SK-N-SH (cell line): Measurements from ENCODE around the gene MOK. TPM values are rescaled to one million over a fixed set of nuclear protein-coding genes. Genes with fewer than 3 reads are reported as not detected.

Experiments used
- CTCF ChIA-PET: fragments of 300-600, 350-600 bp; formaldehyde crosslinking; extraction: SDS; loops from one replicate; lab custom pipeline; 2021; lab: Yijun Ruan, JAX
- POLR2A ChIA-PET: fragments of 350-600 bp; sonication (Branson Sonifier 250); formaldehyde crosslinking; extraction: SDS; loops from one replicate; lab custom pipeline; 2020; ENCODE audit warnings: antibody characterized with exemption, inconsistent platforms; lab: Yijun Ruan, JAX
- DNase-seq: peaks from one replicate; pipeline ENCODE4 v3.0.0; 2012
- H2AFZ ChIP-seq: fragments of 200-600 bp; sonication (generic); 2 replicates; pipeline ENCODE4 v1.8.1; 2016; ENCODE audit warnings: antibody characterized with exemption, mild to moderate bottlenecking, low read depth
- H3F3A ChIP-seq: fragments of 200-600 bp; sonication (generic); replicated peaks from 2 replicates; pipeline ENCODE3; 2016; ENCODE audit warnings: antibody characterized with exemption, mild to moderate bottlenecking; ENCODE audit not compliant: insufficient read depth
- H3K27ac ChIP-seq, 2 experiments: fragments of 200-500 bp in 1 of 2; fragments of 200-600 bp in 1 of 2; sonication (Bioruptor generic) in 1 of 2; sonication (generic), shearing (Covaris generic) in 1 of 2; 2 replicates each; pipeline versions ENCODE4 v1.5.1 to v1.6.1; 2014 to 2016; ENCODE audit warnings: low read depth in 2 of 2, inconsistent platforms in 1 of 2, low read length in 1 of 2, mild to moderate bottlenecking in 1 of 2, mixed read lengths in 1 of 2
- H3K27me3 ChIP-seq: fragments of 200-600 bp; sonication (generic), shearing (Covaris generic); 2 replicates; pipeline ENCODE4 v1.6.1; 2016; ENCODE audit warnings: mixed run types; ENCODE audit not compliant: insufficient read depth
- H3K36me3 ChIP-seq, 2 experiments: fragments of 200-500 bp in 1 of 2; fragments of 200-600 bp in 1 of 2; sonication (Bioruptor generic) in 1 of 2; sonication (generic) in 1 of 2; replicated peaks in 1 of 2; 2 replicates each; pipeline versions ENCODE3 to v1.5.1; 2014 to 2016; ENCODE audit warnings: low read length in 1 of 2, mild to moderate bottlenecking in 1 of 2; ENCODE audit not compliant: insufficient read depth in 2 of 2, control insufficient read depth in 1 of 2
- H3K4me1 ChIP-seq, 2 experiments: fragments of 200-500 bp in 1 of 2; fragments of 200-600 bp in 1 of 2; sonication (Bioruptor generic) in 1 of 2; sonication (generic), shearing (Covaris generic) in 1 of 2; 2 replicates each; pipeline versions ENCODE4 v1.5.1 to v1.6.1; 2014 to 2016; ENCODE audit warnings: low read depth in 1 of 2, low read length in 1 of 2, mixed run types in 1 of 2; ENCODE audit not compliant: insufficient read depth in 2 of 2, control insufficient read depth in 1 of 2
- H3K4me2 ChIP-seq: fragments of 200-600 bp; sonication (generic), shearing (Covaris generic); 2 replicates; pipeline ENCODE4 v1.6.1; 2017; ENCODE audit warnings: mixed run types
- H3K4me3 ChIP-seq, 2 experiments: fragments of 200-500 bp in 1 of 2; fragments of 200-600 bp in 1 of 2; sonication (Bioruptor generic) in 1 of 2; sonication (generic), shearing (Covaris generic) in 1 of 2; 2 replicates each; pipeline versions ENCODE4 v1.5.1 to v1.8.1; 2014 to 2016; ENCODE audit warnings: low read depth in 2 of 2, inconsistent platforms in 1 of 2, low read length in 1 of 2, mild to moderate bottlenecking in 1 of 2, mixed read lengths in 1 of 2, moderate library complexity in 1 of 2
- H3K79me2 ChIP-seq: fragments of 200-600 bp; sonication (generic); 2 replicates; pipeline ENCODE4 v1.8.1; 2017; ENCODE audit warnings: mild to moderate bottlenecking; ENCODE audit not compliant: insufficient read depth
- H3K9ac ChIP-seq: fragments of 200-600 bp; sonication (generic); 2 replicates; pipeline ENCODE4 v1.6.1; 2017; ENCODE audit warnings: mixed run types
- H3K9me2 ChIP-seq: fragments of 200-600 bp; sonication (generic); 2 replicates; pipeline ENCODE4 v1.6.1; 2017; ENCODE audit warnings: mixed run types
- H3K9me3 ChIP-seq: fragments of 200-600 bp; sonication (generic); 2 replicates; pipeline ENCODE4 v1.6.1; 2017; ENCODE audit warnings: mixed run types, mild to moderate bottlenecking, moderate library complexity
- H4K20me1 ChIP-seq: fragments of 200-600 bp; sonication (generic); 2 replicates; pipeline ENCODE4 v1.6.1; 2017; ENCODE audit warnings: mild to moderate bottlenecking, mixed run types; ENCODE audit not compliant: insufficient read depth
- CHD2 ChIP-seq: fragments of 150-350 bp; IDR thresholded peaks from 2 replicates; pipeline ENCODE4 v1.6.1; 2018; ENCODE audit warnings: low read length; ENCODE audit not compliant: partially characterized antibody
- CTCF ChIP-seq: fragments of 200-600 bp; sonication (generic); IDR thresholded peaks from 2 replicates; pipeline ENCODE4 v1.6.1; 2017; ENCODE audit warnings: antibody characterized with exemption, mild to moderate bottlenecking, moderate library complexity
- EP300 ChIP-seq, 2 experiments: IDR thresholded peaks; 2 replicates each; pipeline versions ENCODE4 v1.4.0 to v1.6.1; 2012; ENCODE audit warnings: borderline replicate concordance in 1 of 2, low read depth in 1 of 2, low read length in 1 of 2
- FOSL2 ChIP-seq: IDR thresholded peaks from 2 replicates; pipeline ENCODE4 v1.4.0; 2012; ENCODE audit warnings: low read depth, mild to moderate bottlenecking, moderate library complexity, borderline replicate concordance
- FOXJ3 ChIP-seq: sonication (generic); formaldehyde crosslinking; IDR thresholded peaks from 2 replicates; pipeline ENCODE4 v1.5.1; 2020; ENCODE audit warnings: mild to moderate bottlenecking, missing genetic modification reagents
- GABPA ChIP-seq: IDR thresholded peaks from 2 replicates; pipeline ENCODE4 v1.4.0; 2012; ENCODE audit warnings: low read depth, mild to moderate bottlenecking
- IRF3 ChIP-seq: fragments of 150-350 bp; IDR thresholded peaks from 2 replicates; pipeline ENCODE4 v1.6.1; 2016; ENCODE audit warnings: mild to moderate bottlenecking, low read depth, low read length
- MAX ChIP-seq: IDR thresholded peaks from 2 replicates; pipeline ENCODE4 v1.4.0; 2012; ENCODE audit warnings: low read depth
- NFIC ChIP-seq: IDR thresholded peaks from 2 replicates; pipeline ENCODE4 v1.4.0; 2012; ENCODE audit warnings: borderline replicate concordance
- PBX3 ChIP-seq: IDR thresholded peaks from 2 replicates; pipeline ENCODE4; 2012
- POLR2AphosphoS5 ChIP-seq: IDR thresholded peaks from 2 replicates; pipeline ENCODE4 v1.6.1; 2012; ENCODE audit warnings: low read depth, low read length
- RAD21 ChIP-seq: IDR thresholded peaks from 2 replicates; pipeline ENCODE4 v1.6.1; 2012; ENCODE audit warnings: mild to moderate bottlenecking, low read length
- RCOR1 ChIP-seq: fragments of 150-350 bp; IDR thresholded peaks from 2 replicates; pipeline ENCODE4 v1.6.1; 2017; ENCODE audit warnings: antibody characterized with exemption, low read length
- REST ChIP-seq: IDR thresholded peaks from 2 replicates; pipeline ENCODE4 v1.6.1; 2012; ENCODE audit warnings: mild to moderate bottlenecking, low read depth, low read length, moderate library complexity
- RFX5 ChIP-seq: IDR thresholded peaks from 2 replicates; pipeline ENCODE4 v1.6.1; 2012; ENCODE audit warnings: mild to moderate bottlenecking, improper control_type of control experiment, low read length
- SIN3A ChIP-seq: IDR thresholded peaks from 2 replicates; pipeline ENCODE4 v1.6.1; 2012; ENCODE audit warnings: low read depth, mild to moderate bottlenecking, low read length, moderate library complexity, borderline replicate concordance
- TAF1 ChIP-seq: IDR thresholded peaks from 2 replicates; pipeline ENCODE4 v1.6.1; 2012; ENCODE audit warnings: low read depth, mild to moderate bottlenecking, low read length, moderate library complexity, borderline replicate concordance
- TEAD4 ChIP-seq: IDR thresholded peaks from 2 replicates; pipeline ENCODE4 v1.4.0; 2012; ENCODE audit warnings: mild to moderate bottlenecking, borderline replicate concordance; ENCODE audit not compliant: insufficient read depth
- WGBS: methylation state at CpG from one replicate; pipeline ENCODE4 v1.1.6; 2017; ENCODE audit warnings: low lambda C conversion rate; 5-methylcytosine and 5-hydroxymethylcytosine counted together
- polyA plus RNA-seq, 3 experiments: library from polyadenylated mRNA; depleted of rRNA; stranded (reverse); fragments of >200 nt; gene quantifications; 2 replicates each; pipeline ENCODE4 v1.2.3, GENCODE V29; 2012

Gene MOK
- polyA plus RNA-seq, 1 of the 3 experiments (the other 2 are of a cell fraction): 13.3 TPM

GRCh38 chr14:102288139-102288538 lies 16.8 kb downstream of the MOK start:
- no peak overlapping the region for H2AFZ ChIP-seq
- ChIA-PET POLR2A (no interaction called here), CTCF (no interaction called here)
- H3K79me2 ChIP-seq: no peaks in the 10 kb centered on the region
- no peak overlapping the region for H3K4me3 ChIP-seq
- H3K4me1 ChIP-seq: no peaks in the 10 kb centered on the region
- H3K27me3 ChIP-seq: no peaks in the 10 kb centered on the region
- H3K4me2 ChIP-seq: no peak overlapping the region
- H3K9me2 ChIP-seq: no peaks in the 10 kb centered on the region
- H3K9ac ChIP-seq: no peak overlapping the region
- H3K27ac ChIP-seq: no peak overlapping the region
- TF ChIP-seq CTCF (no peak), MAX (no peak), GABPA (no peak), RCOR1 (no peak), FOXJ3 (CRISPR knock-in tag) (no peak), IRF3 (no peak), RFX5 (no peak), CHD2 (no peak), REST (no peak), RAD21 (no peak), EP300 (IDR thresholded peaks at IDR 0.05; ENCODE audit: borderline replicate concordance in 1 of 2, low read depth in 1 of 2, low read length in 1 of 2) (no peak), PBX3 (no peak), SIN3A (no peak), TEAD4 (no peak), NFIC (no peak), POLR2AphosphoS5 (no peak), TAF1 (no peak), FOSL2 (no peak)
- no peaks in the 10 kb centered on the region for H4K20me1 ChIP-seq
- no peak for DNase-seq
- no peaks in the 10 kb centered on the region for H3K36me3 ChIP-seq
- 92% methylated on average over 2 of the region's 2 CpGs for WGBS
- H3F3A ChIP-seq: no peaks in the 10 kb centered on the region
- H3K9me3 ChIP-seq: no peaks in the 10 kb centered on the region
